Effector memory CD4-positive, alpha-beta T cell (primary cell): ENCODE measurements around the gene SELENOV.

Source experiments
- DNase-seq, 3 donors: peaks; one replicate each; pipeline ENCODE4 v3.0.0-alpha.2; 2020
- H3K27ac ChIP-seq: 2 replicates; pipeline ENCODE4 v1.7.0; 2013; ENCODE audit warnings: mild to moderate bottlenecking, low read length, moderate library complexity; ENCODE audit not compliant: insufficient read depth, poor library complexity, severe bottlenecking
- H3K27me3 ChIP-seq: replicated peaks from 2 replicates; pipeline ENCODE4 v1.7.0; 2013; ENCODE audit warnings: mild to moderate bottlenecking, low read length; ENCODE audit not compliant: insufficient read depth, control insufficient read depth, poor library complexity, severe bottlenecking
- H3K36me3 ChIP-seq: 2 replicates; pipeline ENCODE4 v1.7.0; 2013; ENCODE audit warnings: mild to moderate bottlenecking, low read length, moderate library complexity; ENCODE audit not compliant: control insufficient read depth, insufficient read depth
- H3K4me1 ChIP-seq: 2 replicates; pipeline ENCODE4 v1.7.0; 2013; ENCODE audit warnings: low read length, mild to moderate bottlenecking; ENCODE audit not compliant: control insufficient read depth, insufficient read depth, poor library complexity, severe bottlenecking
- H3K4me3 ChIP-seq: 2 replicates; pipeline ENCODE4 v1.7.0; 2013; ENCODE audit warnings: low read length, low read depth, mild to moderate bottlenecking; ENCODE audit not compliant: insufficient read depth, poor library complexity, severe bottlenecking
- H3K9me3 ChIP-seq: 2 replicates; pipeline ENCODE4 v1.7.0; 2013; ENCODE audit warnings: mild to moderate bottlenecking, low read length, moderate library complexity; ENCODE audit not compliant: control insufficient read depth

Gene SELENOV

GRCh38 chr19:39533791-39534190, 18.9 kb downstream of the SELENOV start:
- no peak overlapping the region for H3K27ac ChIP-seq
- H3K4me1 ChIP-seq = peaks cover 9% of the 10 kb centered on the region
- no peak for DNase-seq
- no peaks in the 10 kb centered on the region for H3K9me3 ChIP-seq
- no peak overlapping the region for H3K4me3 ChIP-seq
- H3K36me3 ChIP-seq = no peaks in the 10 kb centered on the region
- H3K27me3 ChIP-seq = no peaks in the 10 kb centered on the region

- Histone ChIP-seq H3K4me3 (peak overlapping the region; percentile 97), H3K9me3 (no peaks in the 10 kb centered on the region), H3K36me3 (no peaks in the 10 kb centered on the region), H3K4me1 (peaks cover 10% of the 10 kb centered on the region), H3K27ac (peak overlapping the region; percentile 99), H3K27me3 (no peaks in the 10 kb centered on the region)
- no peak for DNase-seq
Observed at GRCh38 chr19:39539165-39539517, 24.2 kb downstream of the SELENOV start.

- Histone ChIP-seq H3K4me3 (peak within 1 kb of the TSS; percentile 97), H3K27ac (peak within 1 kb of the TSS; percentile 99), H3K9me3 (no peaks in the 10 kb centered on the region), H3K36me3 (no peaks in the 10 kb centered on the region), H3K4me1 (peaks cover 14% of the 10 kb centered on the region), H3K27me3 (no peaks in the 10 kb centered on the region)
- DNase-seq = peak; percentile 82 to 93 (median 92)
Observed at GRCh38 chr19:39539518-39540332, 24.8 kb downstream of the SELENOV start, which contains the start of gene EID2. Gene EID2, minus strand, starts transcription at chr19:39540161. Its CDS starts 82 bp downstream, at chr19:39540079.

- Histone ChIP-seq H3K27ac (no peak overlapping the region), H3K4me1 (peaks cover 18% of the 10 kb centered on the region), H3K9me3 (no peaks in the 10 kb centered on the region), H3K4me3 (peak overlapping the region; percentile 97), H3K27me3 (no peaks in the 10 kb centered on the region), H3K36me3 (no peaks in the 10 kb centered on the region)
- no peak for DNase-seq
Observed at GRCh38 chr19:39540333-39540673, 25.4 kb downstream of the SELENOV start.

GRCh38 chr19:39542206-39542605, 27.3 kb downstream of the SELENOV start:
- Histone ChIP-seq H3K4me3 (no peak overlapping the region), H3K36me3 (no peaks in the 10 kb centered on the region), H3K27me3 (no peaks in the 10 kb centered on the region), H3K4me1 (peaks cover 26% of the 10 kb centered on the region), H3K9me3 (no peaks in the 10 kb centered on the region), H3K27ac (no peak overlapping the region)
- no peak for DNase-seq

- Histone ChIP-seq H3K4me3 (no peak overlapping the region), H3K36me3 (no peaks in the 10 kb centered on the region), H3K4me1 (peaks cover 24% of the 10 kb centered on the region), H3K27me3 (no peaks in the 10 kb centered on the region), H3K27ac (no peak overlapping the region), H3K9me3 (no peaks in the 10 kb centered on the region)
- DNase-seq = no peak
Observed at GRCh38 chr19:39543477-39543857, 28.5 kb downstream of the SELENOV start.

- no peaks in the 10 kb centered on the region for H3K27me3 ChIP-seq
- H3K4me3 ChIP-seq = no peak overlapping the region
- H3K4me1 ChIP-seq = peaks cover 19% of the 10 kb centered on the region
- no peak for DNase-seq
- no peaks in the 10 kb centered on the region for H3K36me3 ChIP-seq
- no peaks in the 10 kb centered on the region for H3K9me3 ChIP-seq
- peak overlapping the region; percentile 5 for H3K27ac ChIP-seq
Observed at GRCh38 chr19:39544226-39544903, 29.4 kb downstream of the SELENOV start.

- H3K9me3 ChIP-seq = no peaks in the 10 kb centered on the region
- no peaks in the 10 kb centered on the region for H3K27me3 ChIP-seq
- H3K4me3 ChIP-seq = no peak overlapping the region
- no peaks in the 10 kb centered on the region for H3K36me3 ChIP-seq
- no peak for DNase-seq
- peak overlapping the region; percentile 5 for H3K27ac ChIP-seq
- peaks cover 19% of the 10 kb centered on the region for H3K4me1 ChIP-seq
Observed at GRCh38 chr19:39544911-39545310, 30.0 kb downstream of the SELENOV start.

- Histone ChIP-seq H3K36me3 (no peaks in the 10 kb centered on the region), H3K27ac (no peak overlapping the region), H3K9me3 (no peaks in the 10 kb centered on the region), H3K4me3 (no peak overlapping the region), H3K4me1 (peaks cover 16% of the 10 kb centered on the region), H3K27me3 (no peaks in the 10 kb centered on the region)
- no peak for DNase-seq
Observed at GRCh38 chr19:39546599-39546998, 31.7 kb downstream of the SELENOV start.

GRCh38 chr19:39550197-39550596, 35.3 kb downstream of the SELENOV start:
- H3K36me3 ChIP-seq = no peaks in the 10 kb centered on the region
- no peak overlapping the region for H3K27ac ChIP-seq
- no peak for DNase-seq
- H3K27me3 ChIP-seq = no peaks in the 10 kb centered on the region
- peaks cover 8% of the 10 kb centered on the region for H3K4me1 ChIP-seq
- no peak overlapping the region for H3K4me3 ChIP-seq
- H3K9me3 ChIP-seq = no peaks in the 10 kb centered on the region
